ENCODE data around the gene PRSS3.
"Not testable (repeated sequence)": the region's sequence is repeated elsewhere in the genome, so short reads cannot be mapped to it uniquely, and the experiment has no call there.

PRSS3 gene

GRCh38 chr9:33787839-33788238 is 7.5 kb upstream of the PRSS3 start:
- no peak for DNase-seq

- not testable (repeated sequence) for DNase-seq
Measured at GRCh38 chr9:33789429-33789828, 5.9 kb upstream of the PRSS3 start.

GRCh38 chr9:33791117-33791516 is 4.2 kb upstream of the PRSS3 start:
- no peak for DNase-seq

- not testable (repeated sequence) for DNase-seq
Measured at GRCh38 chr9:33793496-33793895, 1.9 kb upstream of the PRSS3 start.

- DNase-seq = no peak
Measured at GRCh38 chr9:33794560-33794959, 801 bp upstream of the PRSS3 start.

GRCh38 chr9:33795819-33796218 is 458 bp downstream of the PRSS3 start:
- no peak for DNase-seq

- not testable (repeated sequence) for DNase-seq
Measured at GRCh38 chr9:33796679-33797078, 1.3 kb downstream of the PRSS3 start.

GRCh38 chr9:33797837-33798236 is 2.5 kb downstream of the PRSS3 start:
- DNase-seq = no peak

GRCh38 chr9:33798545-33798944 is 3.2 kb downstream of the PRSS3 start:
- DNase-seq = no peak

- no peak for DNase-seq
Measured at GRCh38 chr9:33799928-33800704, 4.8 kb downstream of the PRSS3 start.

- no peak for DNase-seq
Measured at GRCh38 chr9:33800886-33801285, 5.5 kb downstream of the PRSS3 start.

GRCh38 chr9:33801943-33802500 is 6.7 kb downstream of the PRSS3 start:
- not testable (repeated sequence) for DNase-seq

GRCh38 chr9:33804196-33804595 is 8.8 kb downstream of the PRSS3 start:
- not testable (repeated sequence) for DNase-seq

- DNase-seq = not testable (repeated sequence)
Measured at GRCh38 chr9:33807156-33807555, 11.8 kb downstream of the PRSS3 start.

GRCh38 chr9:33808979-33809322 is 13.6 kb downstream of the PRSS3 start:
- not testable (repeated sequence) for DNase-seq

- DNase-seq = no peak
Measured at GRCh38 chr9:33809506-33809905, 14.1 kb downstream of the PRSS3 start.

GRCh38 chr9:33813712-33814641 is 18.6 kb downstream of the PRSS3 start:
- DNase-seq = no peak

GRCh38 chr9:33815781-33816180 is 20.4 kb downstream of the PRSS3 start:
- DNase-seq = no peak

- peak; percentile 92 to 94 for DNase-seq
Measured at GRCh38 chr9:33816327-33817252, 21.2 kb downstream of the PRSS3 start, which contains the start of gene UBE2R2. UBE2R2 (plus strand) TSS chr9:33817160; CDS start chr9:33817758, 598 bp downstream.

- DNase-seq = peak; percentile 53 to 58
Measured at GRCh38 chr9:33817327-33818166, 22.2 kb downstream of the PRSS3 start.

GRCh38 chr9:33818167-33818846 is 22.9 kb downstream of the PRSS3 start:
- no peak for DNase-seq
